ENCODE measurements around the gene PKP1. TPM values are rescaled to one million over a fixed set of nuclear protein-coding genes. Genes with fewer than 3 reads are reported as not detected.

The PKP1 gene
- total and polyA plus RNA-seq, 10 donors = 0.04 to 0.10 (median 0.06) TPM; not detected in 7

GRCh38 chr1:201259476-201260235 is 23.6 kb upstream of the PKP1 start:
- peaks cover 0 to 14% (median 0%) of the 10 kb centered on the region in 6 donors for H3K4me1 ChIP-seq
- TF ChIP-seq POLR2AphosphoS5 (IDR thresholded peaks at IDR 0.05) = no peak
- H3K27me3 ChIP-seq (replicated peaks in 1 of 7) = peaks cover 0 to 56% (median 19%) of the 10 kb centered on the region in 7 donors
- intact Hi-C loops (cut with DNase I; ENCODE audit: low total_unique reads) = loop anchor here (5.0 kb wide), 1 partner anchor 103 kb away; no protein-coding TSS in a partner anchor
- no peak overlapping the region for H3K27ac ChIP-seq
- 7 to 14% (median 9%) methylated on average over 9 to 28 of the region's 28 CpGs for WGBS, 5 donors
- DNase-seq = peak; percentile 72
- no peaks in the 10 kb centered on the region for H3K36me3 ChIP-seq
- H3K9me3 ChIP-seq = no peaks in the 10 kb centered on the region
- H3K4me3 ChIP-seq = peak overlapping the region in 1 of 8 donors; percentile 22

GRCh38 chr1:201260236-201260590 is 23.1 kb upstream of the PKP1 start:
- Histone ChIP-seq H3K4me3 (peak overlapping the region in 1 of 8 donors; percentile 22), H3K9me3 (no peaks in the 10 kb centered on the region), H3K27me3 (replicated peaks in 1 of 7) (peaks cover 0 to 50% (median 19%) of the 10 kb centered on the region in 7 donors), H3K27ac (no peak overlapping the region), H3K36me3 (no peaks in the 10 kb centered on the region), H3K4me1 (peaks cover 0 to 13% (median 0%) of the 10 kb centered on the region in 6 donors)
- WGBS, 5 donors = 32 to 58% (median 39%) methylated on average over 8 to 11 of the region's 11 CpGs
- intact Hi-C loops (cut with DNase I; ENCODE audit: low total_unique reads) = no loop called here
- TF ChIP-seq CTCF (IDR thresholded peaks at IDR 0.05 in 8 of 11, conservative IDR thresholded peaks at IDR 0.05 in 3 of 11) = no peak
- no peak for TF ChIP-seq POLR2AphosphoS5 (IDR thresholded peaks at IDR 0.05)
- TF ChIP-seq POLR2A (IDR thresholded peaks at IDR 0.05) = no peak
- DNase-seq = no peak

- Histone ChIP-seq H3K27ac (no peak overlapping the region), H3K36me3 (no peaks in the 10 kb centered on the region), H3K4me1 (peaks cover 0 to 13% (median 0%) of the 10 kb centered on the region in 6 donors), H3K4me3 (no peak overlapping the region), H3K9me3 (no peaks in the 10 kb centered on the region), H3K27me3 (replicated peaks in 1 of 7) (peaks cover 0 to 46% (median 19%) of the 10 kb centered on the region in 7 donors)
- intact Hi-C loops (cut with DNase I; ENCODE audit: low total_unique reads) = no loop called here
- DNase-seq = peak; percentile 29
- no peak for TF ChIP-seq POLR2A (IDR thresholded peaks at IDR 0.05)
- 92 to 96% (median 94%) methylated on average over 8 of the region's 8 CpGs for WGBS, 5 donors
These were observed 22.5 kb upstream of the PKP1 start for GRCh38 chr1:201260648-201261311.

- peak; percentile 53 for DNase-seq
- intact Hi-C loops (cut with DNase I; ENCODE audit: low total_unique reads) = no loop called here
These were observed 21.3 kb upstream of the PKP1 start for GRCh38 chr1:201261771-201262547.

GRCh38 chr1:201262963-201263608 is 20.2 kb upstream of the PKP1 start:
- DNase-seq = peak; percentile 61
- H3K4me3 ChIP-seq = no peak overlapping the region
- peaks cover 0 to 61% (median 19%) of the 10 kb centered on the region in 7 donors for H3K27me3 ChIP-seq (replicated peaks in 1 of 7)
- intact Hi-C loops (cut with DNase I; ENCODE audit: low total_unique reads) = no loop called here
- H3K36me3 ChIP-seq = no peaks in the 10 kb centered on the region
- TF ChIP-seq POLR2AphosphoS5 (IDR thresholded peaks at IDR 0.05) (no peak), CTCF (IDR thresholded peaks at IDR 0.05 in 8 of 11, conservative IDR thresholded peaks at IDR 0.05 in 3 of 11) (no peak), POLR2A (IDR thresholded peaks at IDR 0.05) (no peak)
- 76 to 88% (median 83%) methylated on average over 7 of the region's 7 CpGs for WGBS, 5 donors
- H3K4me1 ChIP-seq = peaks cover 0 to 13% (median 0%) of the 10 kb centered on the region in 6 donors
- H3K9me3 ChIP-seq = no peaks in the 10 kb centered on the region
- H3K27ac ChIP-seq = no peak overlapping the region

More at GRCh38 chr1:201261771-201262547, 21.3 kb upstream of the PKP1 start:
- TF ChIP-seq POLR2A (IDR thresholded peaks at IDR 0.05) = no peak
- peaks cover 0 to 13% (median 0%) of the 10 kb centered on the region in 6 donors for H3K4me1 ChIP-seq
- no peaks in the 10 kb centered on the region for H3K9me3 ChIP-seq
- no peaks in the 10 kb centered on the region for H3K36me3 ChIP-seq
- WGBS, 5 donors = 69 to 91% (median 85%) methylated on average over 7 to 8 of the region's 8 CpGs
- H3K27me3 ChIP-seq (replicated peaks in 1 of 7) = peaks cover 0 to 50% (median 19%) of the 10 kb centered on the region in 7 donors
- no peak overlapping the region for H3K27ac ChIP-seq
- H3K4me3 ChIP-seq = no peak overlapping the region
